Fibroblast of villous mesenchyme (primary cell): ENCODE results near the gene HCST. TPM values are rescaled to one million over a fixed set of nuclear protein-coding genes. Genes with fewer than 3 reads are reported as not detected.
"Not testable (repeated sequence)": the region's sequence is repeated elsewhere in the genome, so short reads cannot be mapped to it uniquely, and the experiment has no call there.

Experiments used
- DNase-seq: peaks from one replicate; pipeline ENCODE4 v3.0.0-alpha.2; 2010; ENCODE audit warnings: low read depth
- H3K4me3 ChIP-seq: 2 replicates; pipeline ENCODE4 v1.5.1; 2011; ENCODE audit warnings: low read depth, mild to moderate bottlenecking, low read length
- total RNA-seq: library from RNA; depleted of rRNA; stranded (reverse); fragments of >200 nt; gene quantifications from 2 replicates; pipeline ENCODE4 v1.2.3, GENCODE V29; 2012
- TF ChIP-seq, protein P1 (sequence below): IDR thresholded peaks from 2 replicates; pipeline ENCODE4 v1.5.1; 2012; ENCODE audit warnings: low read depth, mild to moderate bottlenecking, low read length; ENCODE audit not compliant: insufficient read depth

Gene HCST
- total RNA-seq, 1 donor: 0.43 TPM

DNA sequence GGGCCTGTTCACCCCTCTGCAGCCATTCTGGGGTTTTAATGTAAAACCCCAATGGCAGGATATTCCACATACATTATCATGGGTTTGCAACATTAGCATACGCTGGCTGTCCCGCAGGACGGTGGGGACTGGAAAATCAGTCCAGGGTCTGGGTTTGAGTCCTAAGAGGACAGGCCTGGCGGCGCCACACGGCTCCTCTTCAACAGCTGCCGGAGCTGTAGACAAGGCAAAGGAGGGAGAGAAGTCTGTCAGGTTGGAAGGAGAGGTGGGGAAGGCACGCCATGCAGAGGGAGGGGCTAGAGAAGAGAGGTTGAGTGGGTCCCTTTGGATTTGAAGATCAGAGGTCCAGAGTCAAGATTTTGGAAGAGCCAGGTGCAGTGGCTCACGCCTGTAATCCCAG is 13.9 kb upstream of the HCST start:
- TF ChIP-seq, protein P1, sequence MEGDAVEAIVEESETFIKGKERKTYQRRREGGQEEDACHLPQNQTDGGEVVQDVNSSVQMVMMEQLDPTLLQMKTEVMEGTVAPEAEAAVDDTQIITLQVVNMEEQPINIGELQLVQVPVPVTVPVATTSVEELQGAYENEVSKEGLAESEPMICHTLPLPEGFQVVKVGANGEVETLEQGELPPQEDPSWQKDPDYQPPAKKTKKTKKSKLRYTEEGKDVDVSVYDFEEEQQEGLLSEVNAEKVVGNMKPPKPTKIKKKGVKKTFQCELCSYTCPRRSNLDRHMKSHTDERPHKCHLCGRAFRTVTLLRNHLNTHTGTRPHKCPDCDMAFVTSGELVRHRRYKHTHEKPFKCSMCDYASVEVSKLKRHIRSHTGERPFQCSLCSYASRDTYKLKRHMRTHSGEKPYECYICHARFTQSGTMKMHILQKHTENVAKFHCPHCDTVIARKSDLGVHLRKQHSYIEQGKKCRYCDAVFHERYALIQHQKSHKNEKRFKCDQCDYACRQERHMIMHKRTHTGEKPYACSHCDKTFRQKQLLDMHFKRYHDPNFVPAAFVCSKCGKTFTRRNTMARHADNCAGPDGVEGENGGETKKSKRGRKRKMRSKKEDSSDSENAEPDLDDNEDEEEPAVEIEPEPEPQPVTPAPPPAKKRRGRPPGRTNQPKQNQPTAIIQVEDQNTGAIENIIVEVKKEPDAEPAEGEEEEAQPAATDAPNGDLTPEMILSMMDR: no peak
- H3K4me3 ChIP-seq: no peak overlapping the region
- no peak for DNase-seq

DNA sequence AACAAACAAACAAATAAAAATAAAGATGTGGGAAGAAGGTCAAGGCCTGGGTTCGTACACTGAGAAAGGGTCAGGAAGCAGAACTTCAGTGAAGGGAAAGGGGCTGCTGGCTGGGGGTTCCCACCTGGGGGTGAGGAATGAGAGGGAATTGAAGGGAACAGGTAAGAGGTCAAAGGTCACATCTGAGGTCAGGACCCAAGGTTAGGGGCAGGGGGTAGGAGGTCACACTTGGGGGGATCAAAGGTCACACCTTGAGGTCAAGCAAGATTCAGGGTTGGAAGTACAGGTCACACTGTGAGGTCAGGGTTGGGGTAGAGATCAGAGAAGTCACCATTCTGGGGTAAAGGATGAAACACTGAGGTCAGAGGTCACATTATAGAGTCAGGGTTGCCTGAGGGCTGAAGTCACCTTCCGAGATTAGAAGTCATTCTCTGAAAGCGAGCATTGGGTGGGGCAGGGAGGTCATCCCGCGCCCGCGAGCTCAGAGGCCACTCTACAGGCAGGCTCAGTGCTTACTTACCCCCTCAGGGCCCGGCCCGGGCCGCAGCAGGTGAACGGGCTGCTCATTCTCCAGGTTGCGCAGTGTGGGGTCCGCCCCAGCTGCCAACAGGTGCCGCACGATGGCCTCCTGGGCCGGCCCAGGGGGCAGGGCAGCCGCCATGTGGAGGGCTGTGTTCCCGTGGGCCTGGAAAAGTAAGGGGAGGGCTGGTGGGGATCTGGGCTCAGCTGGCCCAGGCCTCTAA is 12.8 kb upstream of the HCST start:
- H3K4me3 ChIP-seq: no peak overlapping the region
- no peak for DNase-seq
- TF ChIP-seq, protein P1: no peak

DNA sequence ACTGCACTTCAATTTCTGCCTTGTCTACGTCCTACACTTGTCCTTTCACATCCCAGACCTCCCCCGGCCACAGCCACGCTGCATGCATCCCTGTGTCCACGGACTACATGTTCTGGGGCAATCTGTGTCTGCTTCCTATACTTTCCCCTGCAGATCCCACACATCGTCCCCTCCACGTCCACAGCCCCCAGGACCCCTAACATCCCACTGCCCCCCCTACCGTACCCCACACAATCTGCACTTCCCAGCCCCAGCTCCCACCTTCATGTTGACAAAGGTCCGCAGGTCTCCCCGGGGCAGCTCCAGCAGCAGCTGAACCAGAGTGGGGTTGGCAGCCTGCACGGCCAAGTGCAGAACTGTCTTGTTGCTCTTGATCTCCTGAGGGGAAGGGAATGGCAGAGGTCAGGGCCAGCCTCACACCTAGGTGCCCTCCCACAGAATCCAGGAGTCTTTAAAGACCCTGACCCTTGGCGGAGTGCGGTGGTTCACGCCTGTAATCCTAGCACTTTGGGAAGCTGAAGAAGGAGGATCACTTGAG is 12.1 kb upstream of the HCST start:
- TF ChIP-seq, protein P1: no peak
- no peak overlapping the region for H3K4me3 ChIP-seq
- DNase-seq: no peak

DNA sequence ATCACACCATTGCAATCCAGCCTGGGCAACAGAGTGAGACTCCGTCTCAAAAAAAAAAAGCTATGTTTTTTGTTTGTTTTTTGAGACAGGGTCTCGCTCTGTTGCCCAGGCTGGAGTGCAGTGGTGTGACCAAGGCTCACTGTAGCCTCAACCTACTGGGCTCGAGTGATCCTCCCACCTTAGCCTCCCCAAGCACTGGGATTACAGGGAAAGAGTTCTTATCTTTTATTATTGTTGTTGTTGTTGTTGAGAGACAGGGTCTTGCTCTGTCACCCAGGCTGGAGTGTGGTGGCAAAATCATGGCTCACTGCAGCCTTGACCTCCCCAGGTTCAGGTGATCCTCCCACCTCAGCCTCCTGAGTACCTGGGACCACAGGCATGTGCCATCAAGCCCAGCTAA is 10.5 kb upstream of the HCST start:
- H3K4me3 ChIP-seq: not testable (repeated sequence)

DNA sequence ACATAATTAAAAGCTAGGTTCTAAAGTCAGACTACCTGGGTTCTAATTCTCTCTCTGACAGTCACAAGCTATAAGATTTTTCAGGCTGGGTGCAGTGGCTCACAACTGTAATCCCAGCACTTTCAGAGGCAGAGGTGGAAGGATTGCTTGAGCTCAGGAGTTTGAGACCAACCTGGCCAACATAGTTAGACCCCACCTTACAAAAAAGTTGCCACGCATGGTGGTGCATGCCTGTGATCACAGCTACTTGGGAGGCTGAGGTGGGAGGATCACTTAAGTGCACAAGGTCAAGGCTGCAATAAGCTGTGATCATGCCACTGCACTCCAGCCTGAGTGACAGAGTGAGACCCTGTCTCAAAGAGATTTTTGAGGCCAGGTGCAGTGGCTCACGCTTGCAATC is 8.0 kb upstream of the HCST start:
- DNase-seq: no peak
- no peak overlapping the region for H3K4me3 ChIP-seq
- TF ChIP-seq, protein P1: no peak

More for the DNA sequence above, 10.5 kb upstream of the HCST start:
- DNase-seq: not testable (repeated sequence)

DNA sequence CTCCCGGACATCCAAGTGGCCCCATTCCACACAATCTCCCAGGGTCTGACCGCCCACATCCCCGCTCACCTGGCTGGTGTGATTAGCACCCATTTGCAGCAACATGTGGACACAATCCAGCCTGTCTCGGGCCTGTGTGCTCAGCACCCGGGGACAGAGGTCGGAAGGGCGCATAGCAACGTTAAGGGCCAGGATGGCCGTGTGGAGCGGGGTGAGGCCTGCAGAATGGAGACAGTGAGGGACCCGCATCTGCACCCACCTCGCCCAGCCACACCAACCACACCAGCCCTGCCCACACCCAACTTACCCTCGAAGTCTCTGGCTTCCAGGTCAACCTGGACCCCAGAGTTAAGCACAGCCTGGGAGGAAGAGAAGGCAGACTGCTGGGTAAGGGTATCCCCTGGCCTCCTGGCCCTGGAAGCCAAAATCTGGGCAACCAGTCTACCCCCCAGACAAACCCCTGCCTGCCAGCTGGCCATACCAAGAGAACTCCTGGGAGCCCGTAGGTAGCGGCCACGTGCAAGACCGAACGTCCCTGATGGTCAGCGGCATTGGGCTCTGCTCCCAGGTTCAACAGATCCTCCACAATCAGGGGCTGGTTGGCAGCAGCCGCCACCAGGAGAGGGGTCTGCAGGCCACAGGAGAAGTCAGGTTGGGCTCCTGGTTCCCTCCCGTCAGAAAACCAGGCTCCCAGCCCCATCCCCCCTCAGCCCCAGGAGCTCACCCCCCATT is 6.3 kb upstream of the HCST start:
- no peak for DNase-seq
- TF ChIP-seq, protein P1: no peak
- no peak overlapping the region for H3K4me3 ChIP-seq

DNA sequence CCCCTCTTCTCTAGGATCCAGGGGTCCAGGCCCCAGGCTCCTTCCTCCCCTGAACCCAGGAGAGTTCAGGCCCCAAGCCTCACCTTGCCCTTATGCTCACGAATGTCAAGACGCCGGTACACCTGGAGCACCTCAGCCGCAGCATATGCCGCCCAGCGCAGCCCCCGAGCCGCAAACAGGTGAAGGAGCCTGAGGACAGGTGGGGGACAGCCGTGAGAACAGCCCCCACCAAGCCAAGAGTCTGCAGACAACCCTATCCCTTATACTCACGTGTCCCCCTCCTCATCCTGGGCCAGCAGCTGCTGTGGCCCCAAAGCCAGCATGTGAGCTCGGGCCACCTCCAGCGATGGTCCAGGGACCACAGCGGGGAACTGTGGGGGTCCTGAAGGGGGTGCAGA is 5.7 kb upstream of the HCST start:
- DNase-seq: no peak
- TF ChIP-seq, protein P1: no peak
- no peak overlapping the region for H3K4me3 ChIP-seq
